ENCODE measurements around the gene METTL8.
"Not testable (repeated sequence)": the region's sequence is repeated elsewhere in the genome, so short reads cannot be mapped to it uniquely, and the experiment has no call there.

The METTL8 gene

GRCh38 chr2:171432969-171433762 is 624 bp downstream of the METTL8 start:
- TF ChIP-seq SUZ12 (IDR thresholded peaks at IDR 0.05) (no peak), L3MBTL2 (conservative IDR thresholded peaks at IDR 0.05) (peak; percentile 70; the same call in 1 of the 2 replicates)
- ChIA-PET CTCF (interaction anchor here (0.7 to 1.0 kb wide), 4 partner anchors 17 to 721 kb away, joined by 3 to 4 read pairs (median 4); partner anchors contain the start of gene GORASP2), POLR2A (interaction anchor here (0.5 to 2.8 kb wide), 11 partner anchors 13 to 279 kb away, joined by 3 to 21 read pairs (median 3); partner anchors contain the start of gene CYBRD1)
- peak; percentile 38 for DNase-seq (ENCODE audit: extremely low spot score)

DNA sequence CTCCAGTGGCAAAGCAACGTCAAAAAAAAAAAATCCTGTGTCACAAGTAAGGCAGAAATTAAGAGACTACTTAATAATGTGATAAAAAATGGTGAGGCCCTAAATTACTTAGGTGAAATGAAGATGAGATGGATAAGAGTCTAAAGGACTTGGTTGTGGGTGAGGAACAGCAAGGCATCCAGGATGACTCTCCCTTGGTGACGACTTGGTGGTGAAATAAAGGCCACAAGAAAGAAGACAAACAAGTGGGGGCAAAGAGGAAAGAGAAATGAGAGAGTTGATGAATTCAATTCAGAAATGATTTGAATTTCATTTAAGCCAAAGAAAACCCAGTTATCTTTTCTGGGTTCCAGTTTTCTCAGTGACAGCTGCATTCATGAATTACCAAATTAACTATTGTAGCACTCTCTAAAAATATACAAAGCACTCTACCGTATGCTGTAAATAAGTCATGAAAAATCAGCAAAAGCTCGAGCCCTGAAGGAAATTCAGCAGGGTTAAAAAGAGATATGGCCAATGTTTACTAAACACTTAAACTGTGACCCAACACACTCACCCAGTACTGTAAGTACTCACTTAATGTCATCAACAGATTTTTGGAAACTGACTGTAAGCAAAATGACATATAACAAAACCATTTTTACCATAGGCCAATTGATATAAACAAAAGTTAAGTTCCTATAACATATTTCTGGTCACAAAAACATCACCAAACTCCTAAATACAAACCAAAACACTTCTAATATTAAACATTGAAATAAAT is 1.4 kb downstream of the METTL8 start:
- no peak for DNase-seq (ENCODE audit: extremely low spot score)
- CTCF ChIA-PET: interaction anchor here (1.0 kb wide), 1 partner anchor 16 kb away, joined by 4 read pairs; no protein-coding TSS in a partner anchor
- TF ChIP-seq NFRKB (IDR thresholded peaks at IDR 0.05): no peak
- TF ChIP-seq, protein P1, sequence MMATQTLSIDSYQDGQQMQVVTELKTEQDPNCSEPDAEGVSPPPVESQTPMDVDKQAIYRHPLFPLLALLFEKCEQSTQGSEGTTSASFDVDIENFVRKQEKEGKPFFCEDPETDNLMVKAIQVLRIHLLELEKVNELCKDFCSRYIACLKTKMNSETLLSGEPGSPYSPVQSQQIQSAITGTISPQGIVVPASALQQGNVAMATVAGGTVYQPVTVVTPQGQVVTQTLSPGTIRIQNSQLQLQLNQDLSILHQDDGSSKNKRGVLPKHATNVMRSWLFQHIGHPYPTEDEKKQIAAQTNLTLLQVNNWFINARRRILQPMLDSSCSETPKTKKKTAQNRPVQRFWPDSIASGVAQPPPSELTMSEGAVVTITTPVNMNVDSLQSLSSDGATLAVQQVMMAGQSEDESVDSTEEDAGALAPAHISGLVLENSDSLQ (IDR thresholded peaks at IDR 0.05): no peak
- TF ChIP-seq L3MBTL2 (conservative IDR thresholded peaks at IDR 0.05): no peak
- no peak for TF ChIP-seq CTBP1 (IDR thresholded peaks at IDR 0.05; ENCODE audit: borderline replicate concordance)
- no peak for TF ChIP-seq TARDBP (IDR thresholded peaks at IDR 0.05)
- no peak for TF ChIP-seq FOXM1 (IDR thresholded peaks at IDR 0.05; ENCODE audit: borderline replicate concordance)
- no peak for TF ChIP-seq ELF4 (IDR thresholded peaks at IDR 0.05)
- TF ChIP-seq FOXA1 (IDR thresholded peaks at IDR 0.05): no peak
- no peak for TF ChIP-seq ARNT (IDR thresholded peaks at IDR 0.05)
- TF ChIP-seq ZNF384 (IDR thresholded peaks at IDR 0.05): no peak
- no peak for TF ChIP-seq LEF1 (IDR thresholded peaks at IDR 0.05; ENCODE audit: borderline replicate concordance)
- no peak for TF ChIP-seq SUZ12 (IDR thresholded peaks at IDR 0.05)
- TF ChIP-seq HDGF (IDR thresholded peaks at IDR 0.05; ENCODE audit: borderline replicate concordance): no peak
- TF ChIP-seq FOXK2 (IDR thresholded peaks at IDR 0.05): no peak
- POLR2A ChIA-PET: interaction anchor here (1.0 to 2.8 kb wide), 3 partner anchors 90 to 271 kb away, joined by 3 to 21 read pairs (median 9); partner anchors contain the start of gene CYBRD1

DNA sequence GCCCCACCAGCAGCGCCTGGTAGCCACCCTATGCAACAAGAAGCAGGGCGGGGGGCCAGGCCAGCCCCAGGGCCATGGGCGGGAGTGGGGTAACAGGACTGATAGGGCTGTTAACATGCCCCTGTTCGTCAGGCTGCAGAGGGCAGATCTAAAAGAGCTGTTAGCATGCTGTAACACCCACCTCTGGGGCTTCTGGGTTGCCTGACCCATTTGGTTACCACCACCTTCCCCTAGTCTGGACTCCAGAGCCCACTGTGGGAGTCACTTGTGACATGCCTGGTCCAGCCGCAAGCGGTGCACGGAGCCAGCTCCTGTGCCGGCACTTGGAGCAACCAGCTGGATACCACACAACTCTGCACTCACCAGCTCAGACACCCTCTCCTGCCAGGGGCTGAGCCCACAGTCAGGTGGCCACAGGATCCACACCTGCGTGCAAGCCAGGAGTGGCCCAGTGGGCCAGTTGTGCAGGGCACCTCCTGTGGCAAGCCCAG is 2.1 kb downstream of the METTL8 start:
- ChIA-PET CTCF (interaction anchor here (0.8 to 1.0 kb wide), 2 partner anchors 471 to 502 kb away, joined by 3 read pairs; partner anchors contain the start of gene GORASP2), POLR2A (no interaction called here)
- no peak for TF ChIP-seq FOXM1 (IDR thresholded peaks at IDR 0.05; ENCODE audit: borderline replicate concordance)
- DNase-seq (ENCODE audit: extremely low spot score): no peak

GRCh38 chr2:171430516-171431410 is 3.0 kb downstream of the METTL8 start:
- ChIA-PET CTCF (interaction anchor here (0.7 to 1.0 kb wide), 3 partner anchors 14 to 501 kb away, joined by 3 read pairs; partner anchors contain the start of gene GORASP2), POLR2A (no interaction called here)
- TF ChIP-seq, protein P1 (IDR thresholded peaks at IDR 0.05): no peak
- TF ChIP-seq CTBP1 (IDR thresholded peaks at IDR 0.05; ENCODE audit: borderline replicate concordance) (no peak), FOXA1 (IDR thresholded peaks at IDR 0.05) (no peak), ELF4 (IDR thresholded peaks at IDR 0.05) (no peak), LEF1 (IDR thresholded peaks at IDR 0.05; ENCODE audit: borderline replicate concordance) (no peak), L3MBTL2 (conservative IDR thresholded peaks at IDR 0.05) (no peak), NFRKB (IDR thresholded peaks at IDR 0.05) (no peak), FOXK2 (IDR thresholded peaks at IDR 0.05) (no peak), SUZ12 (IDR thresholded peaks at IDR 0.05) (no peak), HDGF (IDR thresholded peaks at IDR 0.05; ENCODE audit: borderline replicate concordance) (no peak), FOXM1 (IDR thresholded peaks at IDR 0.05; ENCODE audit: borderline replicate concordance) (no peak), SP1 (IDR thresholded peaks at IDR 0.05) (no peak), TARDBP (IDR thresholded peaks at IDR 0.05) (no peak), ZNF384 (IDR thresholded peaks at IDR 0.05) (no peak), BHLHE40 (IDR thresholded peaks at IDR 0.05; ENCODE audit: borderline replicate concordance) (no peak), ARNT (IDR thresholded peaks at IDR 0.05) (no peak)
- DNase-seq (ENCODE audit: extremely low spot score): no peak

DNA sequence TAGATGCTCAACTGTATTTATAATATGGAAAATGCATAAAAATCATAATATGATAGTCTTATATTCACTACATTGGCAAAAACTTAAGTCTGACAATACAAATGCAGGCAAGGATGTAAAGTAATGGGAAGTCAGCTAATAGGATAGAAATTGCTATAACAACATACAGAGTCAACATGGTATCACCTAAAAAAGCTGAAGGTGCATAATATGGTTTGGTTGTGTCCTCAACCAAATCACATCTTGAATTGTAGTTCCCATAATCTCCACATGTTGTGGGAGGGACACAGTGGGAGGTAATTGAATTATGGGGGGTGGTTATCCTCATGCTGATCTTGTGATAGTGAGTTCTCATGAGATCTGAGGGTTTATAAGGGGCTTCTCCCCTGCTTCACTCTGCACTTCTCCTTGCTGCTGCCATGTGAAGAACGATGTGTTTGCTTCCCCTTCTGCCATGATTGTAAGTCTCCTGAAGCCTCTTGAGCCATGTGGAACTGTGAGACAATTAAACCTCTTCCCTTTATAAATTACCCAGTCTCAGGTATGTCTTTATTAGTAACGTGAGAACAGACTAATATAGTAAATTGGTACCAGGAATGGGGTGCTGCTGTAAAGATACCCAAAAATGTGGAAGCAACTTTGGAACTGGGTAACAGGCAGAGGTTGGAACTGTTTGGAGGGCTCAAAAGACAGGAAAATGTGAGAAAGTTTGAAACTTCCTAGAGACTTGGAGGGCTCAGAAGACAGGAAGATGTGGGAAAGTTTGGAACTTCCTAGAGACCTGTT is 10.9 kb downstream of the METTL8 start:
- DNase-seq (ENCODE audit: extremely low spot score); CTCF ChIA-PET; POLR2A ChIA-PET: not testable (repeated sequence)

Measured in HEK293T (cell line).